Astrocyte of the cerebellum (primary cell): ENCODE results near the gene ABLIM2.

Experiments
- DNase-seq: peaks from one replicate; pipeline ENCODE4 v3.0.0-alpha.2; 2011; ENCODE audit warnings: low read depth
- H3K4me3 ChIP-seq: 2 replicates; pipeline ENCODE4 v1.5.1; 2011; ENCODE audit warnings: mild to moderate bottlenecking, low read depth, low read length, moderate library complexity
- CTCF ChIP-seq: IDR thresholded peaks from 2 replicates; pipeline ENCODE4 v1.5.1; 2012; ENCODE audit warnings: low read length, low read depth, moderate library complexity, mild to moderate bottlenecking; ENCODE audit errors: missing control alignments
- in situ Hi-C: cut with HindIII; loops from 2 replicates; pipeline ENCODE4 v1.10.0; 2017; ENCODE audit warnings: low sequenced_read_pairs

ABLIM2 gene

GRCh38 chr4:8176547-8177399 is 18.2 kb upstream of the ABLIM2 start:
- in situ Hi-C loops = no loop called here
- no peak overlapping the region for H3K4me3 ChIP-seq
- TF ChIP-seq CTCF = peak; percentile 94
- peak; percentile 23 for DNase-seq

- H3K4me3 ChIP-seq = no peak overlapping the region
- no peak for TF ChIP-seq CTCF
- in situ Hi-C loops = no loop called here
- no peak for DNase-seq
Observed at GRCh38 chr4:8175686-8176085, 17.1 kb upstream of the ABLIM2 start.

GRCh38 chr4:8174970-8175369 is 16.4 kb upstream of the ABLIM2 start:
- H3K4me3 ChIP-seq = no peak overlapping the region
- in situ Hi-C loops = no loop called here
- no peak for TF ChIP-seq CTCF
- no peak for DNase-seq

GRCh38 chr4:8173492-8174242 is 15.1 kb upstream of the ABLIM2 start:
- H3K4me3 ChIP-seq = no peak overlapping the region
- in situ Hi-C loops = no loop called here
- DNase-seq = no peak
- no peak for TF ChIP-seq CTCF

GRCh38 chr4:8171984-8172924 is 13.6 kb upstream of the ABLIM2 start:
- H3K4me3 ChIP-seq = no peak overlapping the region
- in situ Hi-C loops = no loop called here
- no peak for TF ChIP-seq CTCF
- DNase-seq = no peak

- in situ Hi-C loops = no loop called here
- TF ChIP-seq CTCF = no peak
- no peak overlapping the region for H3K4me3 ChIP-seq
- no peak for DNase-seq
Observed at GRCh38 chr4:8171266-8171665, 12.7 kb upstream of the ABLIM2 start.
